Stimulated activated CD4-positive, alpha-beta T cell treated with anti-CD3 and anti-CD28 coated beads, Interleukin-12 subunit alpha, Interleukin-12 subunit beta, amount 100 ng/mL, for 48 hours (primary cell): ENCODE data around the gene SPDYE1.
"Not testable (repeated sequence)": the region's sequence is repeated elsewhere in the genome, so short reads cannot be mapped to it uniquely, and the experiment has no call there.

Experiments used
- DNase-seq, 3 donors: peaks; one replicate each; pipeline ENCODE4 v3.0.0-alpha.2; 2020; ENCODE audit warnings: low read depth in 2 of 3, low spot score in 1 of 3

SPDYE1 gene

DNA sequence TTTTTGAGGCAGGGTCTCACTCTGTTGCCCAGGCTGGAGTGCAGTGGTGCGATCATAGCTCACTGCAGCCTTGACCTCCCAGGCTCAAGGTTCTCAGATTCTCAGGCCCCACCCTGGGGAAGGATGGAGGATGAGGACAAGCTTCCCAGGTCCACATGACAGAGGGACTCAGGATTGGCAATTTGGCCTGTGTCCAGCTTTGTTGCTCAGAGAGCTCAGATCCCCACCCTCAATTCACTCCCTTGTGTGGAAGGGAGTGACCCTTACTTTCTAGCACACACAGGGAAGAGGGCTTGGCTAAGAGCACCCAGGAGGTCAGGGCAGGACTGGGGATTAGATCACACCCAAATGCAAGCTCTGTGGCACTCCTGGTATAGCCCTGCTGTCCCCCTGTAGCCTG is 6.9 kb upstream of the SPDYE1 start:
- not testable (repeated sequence) for DNase-seq

DNA sequence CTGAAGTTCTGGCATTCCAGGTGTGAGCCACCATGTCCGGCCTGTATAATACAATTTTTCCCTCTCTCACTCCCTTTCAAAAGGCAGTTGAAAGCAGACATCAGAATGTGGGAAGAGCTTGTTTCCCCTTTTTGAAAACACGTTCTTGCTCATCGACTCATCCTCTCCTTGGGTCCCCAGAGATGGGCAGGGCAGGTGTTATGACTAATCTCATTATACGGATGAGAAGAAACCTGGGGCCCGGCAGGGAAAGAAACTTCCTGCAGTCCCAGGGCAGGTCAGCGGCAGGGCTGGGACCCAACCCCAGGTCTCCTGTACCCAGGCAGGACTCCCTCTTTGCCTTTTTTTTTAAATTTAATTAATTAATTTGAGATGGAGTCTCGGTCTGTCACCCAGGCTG is 4.8 kb upstream of the SPDYE1 start:
- DNase-seq, result not testable (repeated sequence)

DNA sequence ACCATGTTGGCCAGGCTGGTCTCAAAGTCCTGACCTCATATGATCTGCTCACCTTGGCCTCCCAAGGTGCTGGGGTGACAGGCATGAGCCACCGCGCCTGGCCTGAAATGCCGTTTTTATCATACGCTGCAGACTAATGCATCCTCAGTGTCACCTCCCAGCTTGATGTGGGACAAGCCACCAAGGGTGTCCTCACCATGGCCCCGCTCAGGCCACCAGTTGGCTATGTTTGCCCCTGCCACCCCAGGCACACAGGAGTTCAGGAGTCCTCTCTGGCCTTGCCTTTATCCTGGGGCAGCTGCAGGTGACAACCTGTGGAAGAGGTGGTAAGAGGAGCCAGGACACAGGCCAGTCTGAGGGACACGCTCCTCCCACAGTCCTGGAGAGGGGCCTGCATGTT is 3.0 kb upstream of the SPDYE1 start:
- DNase-seq, result not testable (repeated sequence)

DNA sequence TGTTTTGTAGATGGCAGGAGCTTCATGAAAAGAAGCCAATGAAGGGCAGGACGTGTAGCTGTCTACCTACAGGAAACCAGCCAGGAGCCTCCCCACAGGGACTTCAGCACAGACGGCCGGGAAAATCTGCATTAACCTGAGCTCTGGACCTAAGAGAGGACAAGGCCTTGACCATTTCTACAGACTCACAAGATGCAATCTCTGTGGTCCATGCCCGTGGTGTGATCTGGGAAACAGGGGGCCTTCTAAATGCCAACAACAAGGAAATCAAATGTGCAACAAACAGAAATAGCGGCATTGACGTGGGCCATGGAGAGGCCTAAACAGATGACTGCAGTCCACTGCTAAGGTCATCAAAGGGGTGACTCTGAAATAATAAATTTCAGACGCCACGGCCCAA is 14.4 kb downstream of the SPDYE1 start:
- DNase-seq, result not testable (repeated sequence)

DNA sequence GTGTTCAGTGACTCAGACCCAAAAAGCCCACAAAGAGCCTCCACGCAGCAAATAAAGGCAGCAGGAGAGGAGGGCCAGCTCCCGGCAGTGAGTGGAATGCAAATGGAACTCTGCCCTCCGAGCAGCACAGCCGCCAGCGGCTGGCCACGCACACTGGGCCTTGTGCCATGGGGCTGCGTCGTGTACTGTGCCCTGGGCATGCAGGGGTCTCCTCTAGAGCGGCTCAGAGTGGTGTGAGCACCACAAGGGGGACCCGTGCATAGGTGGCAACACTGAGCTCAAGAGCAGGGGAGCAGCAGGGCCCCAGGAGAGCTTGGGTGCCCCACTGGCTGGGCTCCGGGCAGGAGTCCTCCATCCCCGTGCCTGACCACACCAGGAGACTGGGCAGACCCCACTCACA is 17.4 kb downstream of the SPDYE1 start:
- DNase-seq, result not testable (repeated sequence)

DNA sequence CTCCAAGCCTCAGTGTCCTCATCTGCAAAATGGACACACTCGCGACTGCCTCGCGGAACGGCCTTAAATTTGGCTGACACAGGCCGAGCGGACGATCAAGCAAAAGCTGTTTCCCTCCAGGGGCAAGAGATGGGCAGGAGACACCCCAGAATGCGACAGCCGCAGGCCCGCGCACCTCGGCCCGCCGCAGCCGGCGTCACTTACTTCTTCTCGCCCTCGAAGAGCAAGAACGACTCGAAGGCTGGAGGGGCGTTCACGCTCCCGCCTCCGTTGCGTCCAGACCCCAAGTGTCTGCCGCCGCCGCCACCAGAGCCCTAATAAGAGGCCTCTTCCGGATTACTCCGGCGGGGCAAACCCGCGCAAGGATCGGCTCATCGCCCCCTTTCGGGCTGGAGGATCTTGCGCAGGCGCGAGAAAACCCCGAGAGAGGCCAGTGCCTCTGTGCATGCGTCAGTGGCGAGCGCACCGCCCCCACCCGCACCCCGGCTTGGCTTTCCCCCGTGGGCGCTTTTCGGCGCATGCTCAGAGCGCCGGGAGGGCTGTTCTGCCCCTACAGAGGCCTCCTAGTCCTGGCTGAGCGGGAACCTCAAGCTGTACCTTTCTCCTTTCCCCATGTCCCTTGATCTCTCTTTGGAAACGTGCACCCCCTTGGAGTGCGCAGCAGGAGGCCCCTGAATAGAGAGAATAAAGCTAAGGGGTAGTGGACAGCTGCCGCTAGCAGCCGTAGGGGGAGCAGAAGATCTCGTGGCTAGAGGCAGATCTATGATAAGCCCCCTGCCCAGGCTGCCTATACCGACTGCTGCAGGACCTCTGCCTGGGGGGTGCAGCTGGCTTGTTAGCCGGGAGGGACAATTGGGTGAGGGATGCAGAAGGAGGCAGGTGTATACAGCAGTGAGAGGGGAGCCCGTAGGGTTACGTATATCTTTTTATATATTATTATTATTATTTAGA is 21.4 kb downstream of the SPDYE1 start:
- DNase-seq, result peak; percentile 98 to 99 (median 98)

DNA sequence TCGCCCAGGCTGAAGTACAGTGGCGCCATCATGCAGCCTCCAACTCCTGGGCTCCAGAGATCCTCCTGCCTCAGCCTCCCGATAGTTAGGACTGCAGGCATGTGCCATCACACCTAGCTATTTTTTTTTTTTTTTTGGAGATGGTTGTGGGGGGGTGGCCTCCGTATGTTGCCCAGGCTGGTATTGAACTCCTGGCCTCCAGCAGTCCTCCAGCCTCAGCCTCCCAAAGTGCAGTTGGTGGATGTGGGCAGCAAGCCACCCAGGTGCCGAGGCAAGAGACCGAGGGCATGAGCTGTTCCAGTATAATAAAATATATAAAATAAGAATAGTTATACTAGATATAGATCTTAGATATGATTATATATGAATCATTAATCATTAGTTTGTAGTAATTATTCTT is 22.1 kb downstream of the SPDYE1 start:
- DNase-seq, result not testable (repeated sequence)

DNA sequence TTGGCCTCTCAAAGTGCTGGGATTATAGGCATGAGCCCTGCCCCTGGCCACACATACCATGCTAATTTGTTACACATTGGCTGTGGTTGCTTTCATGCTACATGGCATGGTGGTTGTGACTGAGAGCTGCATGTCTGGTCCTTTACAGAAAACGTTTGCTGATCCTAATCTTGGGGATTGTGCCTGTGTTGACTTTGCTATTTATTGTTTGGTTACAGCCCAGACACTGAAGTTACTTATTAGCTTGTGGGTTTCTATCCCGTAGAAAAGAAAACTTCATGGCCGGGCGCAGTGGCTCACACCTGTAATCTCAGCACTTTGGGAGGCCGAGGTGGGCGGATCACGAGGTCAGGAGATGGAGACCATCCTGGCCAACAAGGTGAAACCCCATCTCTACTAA is 24.4 kb downstream of the SPDYE1 start:
- DNase-seq, result not testable (repeated sequence)

GRCh38 chr7:44022796-44023467 is 25.2 kb downstream of the SPDYE1 start:
- DNase-seq, result not testable (repeated sequence)

DNA sequence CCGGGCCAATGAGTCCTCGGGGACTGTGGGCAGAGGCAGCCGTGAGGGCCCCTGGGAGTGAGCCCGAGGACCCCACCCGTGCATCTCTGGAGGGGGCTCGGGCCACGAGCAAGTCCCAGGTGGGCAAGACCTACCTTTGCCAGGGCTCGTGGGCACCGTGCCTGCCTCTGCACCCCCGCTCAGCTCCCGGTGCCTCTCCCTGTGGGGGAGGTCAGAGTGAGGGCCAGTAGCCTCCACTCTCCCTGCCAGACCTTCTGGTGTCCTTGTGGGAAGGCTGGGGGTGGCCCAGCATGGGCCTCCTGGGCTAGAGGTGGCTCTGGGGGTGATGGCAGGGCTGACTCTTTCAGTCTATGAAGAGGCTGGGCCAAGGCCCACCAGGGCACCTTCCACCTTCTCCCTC is 31.7 kb downstream of the SPDYE1 start:
- not testable (repeated sequence) for DNase-seq

- not testable (repeated sequence) for DNase-seq
These were observed 32.3 kb downstream of the SPDYE1 start for GRCh38 chr7:44030029-44030428.

- not testable (repeated sequence) for DNase-seq
These were observed 33.6 kb downstream of the SPDYE1 start for GRCh38 chr7:44031319-44031718.

- DNase-seq, result not testable (repeated sequence)
These were observed 34.3 kb downstream of the SPDYE1 start for GRCh38 chr7:44032031-44032430.

DNA sequence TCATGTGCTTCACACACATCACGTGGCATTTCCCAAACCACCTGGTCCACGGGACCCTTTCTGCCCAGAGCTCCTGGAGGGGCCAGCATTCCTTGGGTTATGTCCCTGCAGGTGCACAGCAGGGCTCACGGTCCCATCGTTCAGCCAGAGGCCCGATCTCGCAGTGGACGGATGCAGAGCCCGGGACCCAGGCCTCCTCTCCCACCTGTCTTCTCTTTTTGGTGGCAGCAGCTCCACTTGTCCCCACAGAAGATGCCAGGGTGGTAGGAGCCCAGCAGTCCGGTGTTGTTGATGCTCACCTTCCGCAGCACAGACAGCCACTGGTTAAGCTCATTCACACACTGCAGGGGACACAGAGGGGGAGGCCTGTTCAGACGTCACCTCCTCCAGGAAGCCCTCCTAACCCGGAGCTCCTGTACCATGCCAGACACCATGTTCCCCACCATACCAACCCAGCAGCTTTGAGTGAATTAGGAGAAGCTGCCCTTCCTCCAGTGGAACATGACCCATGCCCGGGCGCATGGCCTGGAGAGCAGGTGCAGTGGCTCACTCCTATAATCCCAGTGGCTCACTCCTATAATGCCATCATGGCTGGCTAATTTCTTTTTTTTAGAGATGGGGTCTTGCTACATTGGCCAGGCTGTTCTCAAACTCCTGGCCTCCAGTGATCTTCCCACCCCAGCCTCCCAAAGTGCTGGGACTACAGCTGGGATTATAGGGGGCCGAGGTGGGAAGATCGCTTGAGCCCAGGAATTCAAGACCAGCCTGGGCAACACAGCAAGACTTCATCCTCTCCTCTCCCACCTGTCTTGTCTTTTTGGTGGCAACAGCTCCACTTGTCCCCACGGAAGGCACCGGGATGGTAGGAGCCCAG is 36.5 kb downstream of the SPDYE1 start:
- DNase-seq, result not testable (repeated sequence)

DNA sequence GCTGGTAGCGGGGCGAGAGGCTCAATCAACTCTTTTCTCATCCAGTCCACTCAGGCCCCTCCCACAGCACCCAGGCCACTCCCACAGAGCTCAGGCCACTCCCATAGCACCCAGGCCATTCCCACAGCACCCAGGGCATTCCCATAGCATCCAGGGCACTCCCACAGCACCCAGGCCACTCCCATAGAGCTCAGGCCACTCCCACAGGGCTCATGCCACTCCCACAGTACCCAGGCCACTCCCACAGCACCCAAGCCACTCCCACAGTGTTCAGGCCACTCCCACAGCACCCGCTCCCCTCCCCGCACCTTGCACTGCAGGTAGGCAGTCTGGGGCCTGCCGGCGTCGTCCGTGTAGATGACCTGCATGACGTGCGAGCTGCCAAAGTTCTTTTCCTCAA is 38.7 kb downstream of the SPDYE1 start:
- DNase-seq, result peak in 1 of 3 donors; percentile 50

DNA sequence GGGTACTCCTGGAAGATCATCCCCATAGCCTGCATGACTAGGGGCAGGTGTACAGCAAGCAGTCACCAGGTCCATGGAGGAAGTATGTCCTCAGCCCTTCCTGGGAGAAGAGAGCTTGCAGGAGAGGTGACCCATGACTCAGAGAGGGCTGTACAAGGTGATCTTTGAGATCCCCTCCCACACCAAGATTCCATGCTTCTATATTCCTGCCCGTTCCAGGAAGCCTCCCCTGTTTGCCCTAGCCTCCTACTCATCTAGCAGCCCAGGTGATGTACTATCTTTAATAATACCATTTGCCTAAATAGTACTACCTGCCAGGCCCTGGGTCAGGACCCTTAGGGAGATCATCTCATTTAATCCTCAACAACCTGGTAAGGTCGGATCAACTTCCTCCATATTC is 40.3 kb downstream of the SPDYE1 start:
- DNase-seq, result not testable (repeated sequence)

- DNase-seq, result not testable (repeated sequence)
These were observed 40.9 kb downstream of the SPDYE1 start for GRCh38 chr7:44038553-44038952.

DNA sequence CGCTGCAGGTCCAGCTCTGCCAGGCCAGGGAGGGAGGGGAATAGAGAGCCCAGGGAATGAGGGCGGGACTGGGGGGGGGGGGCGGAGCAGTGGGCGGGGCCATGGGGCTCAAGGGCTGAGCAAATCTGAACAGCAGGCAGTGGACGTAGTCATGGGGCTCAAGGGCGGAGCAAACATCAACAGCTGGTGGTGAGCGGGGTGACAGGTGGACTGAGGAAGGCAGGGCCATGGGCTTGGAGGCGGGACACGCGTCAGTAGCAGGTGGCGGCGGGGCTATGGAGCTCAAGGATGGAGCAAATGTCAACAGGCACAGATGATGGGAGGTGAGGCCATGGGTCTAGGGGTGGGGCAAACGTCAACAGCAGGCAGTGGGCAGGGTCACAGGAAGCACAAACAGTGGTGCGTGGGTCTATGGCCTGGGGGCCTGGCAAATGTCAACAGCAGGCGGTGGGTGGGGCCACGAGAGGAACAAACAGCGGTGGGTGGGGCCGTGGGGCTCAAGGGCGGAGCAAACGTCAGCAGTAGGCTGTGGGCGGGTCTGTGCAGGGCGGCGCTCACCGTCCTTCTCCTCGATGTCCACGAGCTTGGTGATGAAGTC is 41.4 kb downstream of the SPDYE1 start:
- peak; percentile 61 to 84 (median 74) for DNase-seq

DNA sequence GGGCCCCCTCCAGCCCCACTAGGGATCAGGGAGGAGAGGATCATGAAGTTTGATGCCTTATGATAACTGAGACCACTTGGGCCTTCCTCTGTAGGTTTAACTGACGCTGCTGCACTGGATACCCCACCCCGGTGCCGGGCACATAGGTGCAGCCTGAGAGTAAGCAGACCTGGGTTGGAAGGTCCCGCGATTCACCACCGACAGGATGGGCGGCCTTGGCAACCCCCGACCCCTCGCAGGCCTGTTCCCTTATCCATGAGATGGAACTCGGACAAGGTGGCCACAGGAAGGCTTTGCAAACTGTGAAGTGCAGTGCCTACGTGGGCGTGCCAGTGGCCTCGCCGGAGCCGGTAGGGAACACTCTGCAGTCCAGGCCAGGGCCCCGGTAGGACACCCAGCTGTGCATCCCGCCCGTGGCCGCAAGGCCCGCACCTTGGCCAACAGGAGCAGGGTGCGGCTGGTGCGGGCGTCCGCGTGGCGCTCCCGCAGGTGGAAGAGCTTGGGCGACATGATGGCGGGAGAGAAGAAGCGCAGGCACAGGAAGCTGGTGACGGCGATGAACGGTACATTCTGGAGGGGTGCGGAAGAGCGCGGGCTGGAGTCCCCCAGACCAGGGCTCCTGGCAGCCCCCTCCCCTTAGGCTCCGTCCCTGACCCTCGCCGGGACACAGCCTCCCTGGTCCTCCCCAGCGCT is 42.2 kb downstream of the SPDYE1 start:
- not testable (repeated sequence) for DNase-seq

- DNase-seq, result peak in 2 of 3 donors; percentile 35 to 49
These were observed 42.8 kb downstream of the SPDYE1 start for GRCh38 chr7:44040493-44040891.
